Gastroesophageal sphincter (tissue), 3 donors: ENCODE measurements around the gene B3GNT9.

Experiments
- EP300 ChIP-seq: sonication (generic); formaldehyde crosslinking; IDR thresholded peaks from one replicate; pipeline ENCODE4 v1.6.1; 2017; ENCODE audit warnings: antibody characterized with exemption, mild to moderate bottlenecking
- POLR2A ChIP-seq, 2 donors: fragments of 450-650 bp; IDR thresholded peaks; one replicate each; pipeline ENCODE4 v1.6.1; 2017; ENCODE audit warnings: antibody characterized with exemption in 2 of 2, mild to moderate bottlenecking in 2 of 2, moderate library complexity in 1 of 2
- POLR2AphosphoS5 ChIP-seq: sonication (generic); formaldehyde crosslinking; IDR thresholded peaks from one replicate; pipeline ENCODE4 v1.6.1; 2017; ENCODE audit warnings: antibody characterized with exemption
- TF ChIP-seq, protein P1 (sequence below), 4 experiments: fragments of 200-600 bp in 2 of 4; fragments of 450-650 bp in 2 of 4; sonication (generic) in 1 of 4; IDR thresholded peaks; one replicate each; pipeline ENCODE4 v1.5.1; 2017 to 2019; ENCODE audit warnings: antibody characterized with exemption in 4 of 4, mild to moderate bottlenecking in 2 of 4, moderate library complexity in 2 of 4

DNA sequence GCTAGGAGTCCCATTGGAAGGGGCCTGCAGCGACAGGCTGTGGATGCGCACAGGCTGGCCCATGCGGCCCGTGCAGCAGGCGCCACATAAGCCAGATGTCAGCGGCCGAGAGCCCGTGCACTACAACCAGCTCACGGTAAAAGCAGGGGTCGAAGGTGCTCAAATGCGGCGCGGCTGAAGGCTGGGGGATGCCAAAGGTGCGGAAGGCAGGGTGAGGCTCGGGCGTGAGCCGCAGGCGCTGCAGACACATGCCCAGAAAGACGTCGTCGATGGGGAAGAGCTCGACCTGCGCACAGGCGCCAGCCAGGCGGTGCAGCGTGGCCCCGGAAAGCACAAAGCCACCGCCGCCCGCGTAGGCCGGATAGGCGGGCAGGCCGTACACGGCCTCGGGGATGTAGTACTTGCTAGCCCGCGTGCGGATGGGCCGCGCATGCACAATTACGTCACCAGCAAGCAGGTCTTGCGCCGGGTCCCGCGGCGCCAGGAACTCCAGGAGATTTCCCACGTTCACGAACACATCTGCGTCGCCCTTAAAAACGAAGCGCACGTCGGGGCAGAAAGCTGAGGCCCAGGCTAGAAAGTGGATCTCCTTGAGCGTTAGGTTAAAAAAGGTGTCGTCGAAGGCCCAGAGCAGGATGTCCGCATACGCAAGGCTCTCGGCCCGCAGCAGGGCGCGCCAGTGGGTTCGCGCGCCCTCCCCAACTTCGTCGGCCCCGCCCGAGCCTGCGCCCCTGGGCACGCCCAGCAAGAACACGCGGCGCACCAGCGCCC is 1.3 kb downstream of the B3GNT9 start:
- TF ChIP-seq, protein P1, sequence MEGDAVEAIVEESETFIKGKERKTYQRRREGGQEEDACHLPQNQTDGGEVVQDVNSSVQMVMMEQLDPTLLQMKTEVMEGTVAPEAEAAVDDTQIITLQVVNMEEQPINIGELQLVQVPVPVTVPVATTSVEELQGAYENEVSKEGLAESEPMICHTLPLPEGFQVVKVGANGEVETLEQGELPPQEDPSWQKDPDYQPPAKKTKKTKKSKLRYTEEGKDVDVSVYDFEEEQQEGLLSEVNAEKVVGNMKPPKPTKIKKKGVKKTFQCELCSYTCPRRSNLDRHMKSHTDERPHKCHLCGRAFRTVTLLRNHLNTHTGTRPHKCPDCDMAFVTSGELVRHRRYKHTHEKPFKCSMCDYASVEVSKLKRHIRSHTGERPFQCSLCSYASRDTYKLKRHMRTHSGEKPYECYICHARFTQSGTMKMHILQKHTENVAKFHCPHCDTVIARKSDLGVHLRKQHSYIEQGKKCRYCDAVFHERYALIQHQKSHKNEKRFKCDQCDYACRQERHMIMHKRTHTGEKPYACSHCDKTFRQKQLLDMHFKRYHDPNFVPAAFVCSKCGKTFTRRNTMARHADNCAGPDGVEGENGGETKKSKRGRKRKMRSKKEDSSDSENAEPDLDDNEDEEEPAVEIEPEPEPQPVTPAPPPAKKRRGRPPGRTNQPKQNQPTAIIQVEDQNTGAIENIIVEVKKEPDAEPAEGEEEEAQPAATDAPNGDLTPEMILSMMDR (IDR thresholded peaks at IDR 0.05) = no peak
- TF ChIP-seq EP300 (no peak), POLR2A (IDR thresholded peaks at IDR 0.05) (no peak), POLR2AphosphoS5 (no peak)
